OCI-LY7 (cell line): Measurements from ENCODE around the gene PIPOX.

Source experiments
- EZH2phosphoT487 ChIP-seq: fragments of 200-600 bp; sonication (generic); IDR thresholded peaks from 2 replicates; pipeline ENCODE4 v1.6.1; 2018; ENCODE audit warnings: low read depth, borderline replicate concordance, mild to moderate bottlenecking, mixed run types, antibody characterized with exemption, low read length, moderate library complexity, mixed read lengths
- TF ChIP-seq, protein P1 (sequence below): fragments of 200-600 bp; sonication (generic); conservative IDR thresholded peaks from 2 replicates; pipeline ENCODE4 v1.5.1; 2014; ENCODE audit warnings: mild to moderate bottlenecking, antibody characterized with exemption, low read length, moderate library complexity, mixed read lengths

DNA sequence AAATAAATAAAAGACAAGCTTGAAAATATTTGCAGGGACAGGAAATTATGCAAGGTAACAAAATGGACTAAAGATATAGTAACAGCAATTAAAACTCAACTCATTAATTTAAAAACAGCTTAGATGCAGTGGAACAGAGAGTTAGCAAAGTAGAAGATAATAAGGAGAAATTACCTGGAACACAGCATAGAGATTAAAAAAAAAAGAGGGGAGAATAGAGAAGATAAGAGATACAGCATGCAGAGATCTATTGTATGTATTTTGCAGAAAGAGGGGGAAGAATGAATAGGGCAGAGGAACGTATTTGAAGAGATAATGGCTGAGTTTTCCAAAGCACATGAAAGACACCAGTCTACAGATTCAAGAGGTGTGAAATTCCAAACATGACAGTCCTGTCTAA, 8.4 kb upstream of the PIPOX start:
- TF ChIP-seq, protein P1, sequence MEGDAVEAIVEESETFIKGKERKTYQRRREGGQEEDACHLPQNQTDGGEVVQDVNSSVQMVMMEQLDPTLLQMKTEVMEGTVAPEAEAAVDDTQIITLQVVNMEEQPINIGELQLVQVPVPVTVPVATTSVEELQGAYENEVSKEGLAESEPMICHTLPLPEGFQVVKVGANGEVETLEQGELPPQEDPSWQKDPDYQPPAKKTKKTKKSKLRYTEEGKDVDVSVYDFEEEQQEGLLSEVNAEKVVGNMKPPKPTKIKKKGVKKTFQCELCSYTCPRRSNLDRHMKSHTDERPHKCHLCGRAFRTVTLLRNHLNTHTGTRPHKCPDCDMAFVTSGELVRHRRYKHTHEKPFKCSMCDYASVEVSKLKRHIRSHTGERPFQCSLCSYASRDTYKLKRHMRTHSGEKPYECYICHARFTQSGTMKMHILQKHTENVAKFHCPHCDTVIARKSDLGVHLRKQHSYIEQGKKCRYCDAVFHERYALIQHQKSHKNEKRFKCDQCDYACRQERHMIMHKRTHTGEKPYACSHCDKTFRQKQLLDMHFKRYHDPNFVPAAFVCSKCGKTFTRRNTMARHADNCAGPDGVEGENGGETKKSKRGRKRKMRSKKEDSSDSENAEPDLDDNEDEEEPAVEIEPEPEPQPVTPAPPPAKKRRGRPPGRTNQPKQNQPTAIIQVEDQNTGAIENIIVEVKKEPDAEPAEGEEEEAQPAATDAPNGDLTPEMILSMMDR = no peak
- TF ChIP-seq EZH2phosphoT487 = no peak
